ENCODE data around the gene CYB561A3. TPM values are rescaled to one million over a fixed set of nuclear protein-coding genes. Genes with fewer than 3 reads are reported as not detected.

Gene CYB561A3
- 44.2 and 58.7 TPM in 2 replicates for total RNA-seq

GRCh38 chr11:61361741-61362541 lies at the start of gene CYB561A3, which contains the start of gene TMEM138:
TSS of gene CYB561A3 (minus strand) at chr11:61361882. CDS start at chr11:61356713, 5,169 bp downstream.
TSS of gene TMEM138 (plus strand) at chr11:61362374. CDS start at chr11:61364391, 2,017 bp downstream.

GRCh38 chr11:61332797-61333549 lies 28.7 kb downstream of the CYB561A3 start, which contains the start of the genes DDB1 and TKFC:
TSS of gene DDB1 (minus strand) at chr11:61333105. CDS start at chr11:61332968, 137 bp downstream.
TSS of gene TKFC (plus strand) at chr11:61333228. CDS start at chr11:61334729, 1,501 bp downstream.

Other genes with a start within 250 kb of the CYB561A3 start
- 14.3 and 15.6 TPM in 2 replicates for gene VPS37C, start 200.5 kb downstream of the CYB561A3 start, total RNA-seq
- not detected in 2 replicates for gene PGA3, start 158.4 kb downstream of the CYB561A3 start, total RNA-seq
- gene PGA4, start 139.5 kb downstream of the CYB561A3 start, total RNA-seq: 0.17 TPM in 1 of 2 replicates, not detected in the other
- not detected in 2 replicates for gene PGA5, start 120.7 kb downstream of the CYB561A3 start, total RNA-seq
- 1.0 and 1.3 TPM in 2 replicates for gene VWCE, start 66.6 kb downstream of the CYB561A3 start, total RNA-seq
- gene DDB1, start 28.8 kb downstream of the CYB561A3 start, total RNA-seq: 223 and 239 TPM in 2 replicates
- 23.7 and 38.7 TPM in 2 replicates for gene TKFC, start 28.7 kb downstream of the CYB561A3 start, total RNA-seq
- 18.4 and 19.5 TPM in 2 replicates for gene TMEM138, start 492 bp upstream of the CYB561A3 start, total RNA-seq
- gene TMEM216, start 30.7 kb upstream of the CYB561A3 start, total RNA-seq: 11.4 and 16.6 TPM in 2 replicates
- 31.5 and 34.0 TPM in 2 replicates for gene CPSF7, start 68.1 kb upstream of the CYB561A3 start, total RNA-seq
- gene SDHAF2, start 68.2 kb upstream of the CYB561A3 start, total RNA-seq: 33.3 and 40.7 TPM in 2 replicates
- gene LRRC10B, start 146.9 kb upstream of the CYB561A3 start, total RNA-seq: not detected in 2 replicates
- 0.30 and 0.67 TPM in 2 replicates for gene SYT7, start 219.2 kb upstream of the CYB561A3 start, total RNA-seq

Data from bronchus fibroblast of lung (primary cell).